GM12878 (cell line): Measurements from ENCODE around the gene CCDC78.

Experiments used
- CTCF ChIP-seq, 3 experiments: IDR thresholded peaks in 2 of 3; conservative IDR thresholded peaks in 1 of 3; 2 replicates each; pipeline ENCODE4 v1.5.1; 2011; ENCODE audit warnings: low read depth in 3 of 3, low read length in 3 of 3, mild to moderate bottlenecking in 3 of 3, control low read depth in 2 of 3, moderate library complexity in 2 of 3, inconsistent platforms in 1 of 3, mixed read lengths in 1 of 3; ENCODE audit not compliant: control insufficient read depth in 2 of 3, insufficient read depth in 1 of 3; ENCODE audit errors: extremely low read depth in 1 of 3
- KDM1A ChIP-seq: fragments of 200-600 bp; sonication (generic); IDR thresholded peaks from 2 replicates; pipeline ENCODE4 v1.6.1; 2016; ENCODE audit warnings: borderline replicate concordance
- POLR2AphosphoS5 ChIP-seq: IDR thresholded peaks from 2 replicates; pipeline ENCODE4 v1.6.1; 2011; ENCODE audit warnings: mild to moderate bottlenecking, low read length, inconsistent platforms

GRCh38 chr16:769184-769784 lies 43.0 kb upstream of the CCDC78 start:
- TF ChIP-seq CTCF (IDR thresholded peaks at IDR 0.05 in 2 of 3, conservative IDR thresholded peaks at IDR 0.05 in 1 of 3; ENCODE audit: control insufficient read depth in 2 of 3, extremely low read depth in 1 of 3, insufficient read depth in 1 of 3, low read depth in 3 of 3, low read length in 3 of 3) (no peak), KDM1A (no peak), POLR2AphosphoS5 (no peak)
